Superior temporal gyrus (tissue), 1 donor: ENCODE measurements around the gene DNAJC24.
"Not testable (repeated sequence)": the region's sequence is repeated elsewhere in the genome, so short reads cannot be mapped to it uniquely, and the experiment has no call there.

Source experiments
- DNase-seq: peaks from one replicate; pipeline ENCODE4 v3.0.0-alpha.2; 2016; ENCODE audit errors: extremely low spot score

Gene DNAJC24, protein sequence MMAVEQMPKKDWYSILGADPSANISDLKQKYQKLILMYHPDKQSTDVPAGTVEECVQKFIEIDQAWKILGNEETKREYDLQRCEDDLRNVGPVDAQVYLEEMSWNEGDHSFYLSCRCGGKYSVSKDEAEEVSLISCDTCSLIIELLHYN

DNA sequence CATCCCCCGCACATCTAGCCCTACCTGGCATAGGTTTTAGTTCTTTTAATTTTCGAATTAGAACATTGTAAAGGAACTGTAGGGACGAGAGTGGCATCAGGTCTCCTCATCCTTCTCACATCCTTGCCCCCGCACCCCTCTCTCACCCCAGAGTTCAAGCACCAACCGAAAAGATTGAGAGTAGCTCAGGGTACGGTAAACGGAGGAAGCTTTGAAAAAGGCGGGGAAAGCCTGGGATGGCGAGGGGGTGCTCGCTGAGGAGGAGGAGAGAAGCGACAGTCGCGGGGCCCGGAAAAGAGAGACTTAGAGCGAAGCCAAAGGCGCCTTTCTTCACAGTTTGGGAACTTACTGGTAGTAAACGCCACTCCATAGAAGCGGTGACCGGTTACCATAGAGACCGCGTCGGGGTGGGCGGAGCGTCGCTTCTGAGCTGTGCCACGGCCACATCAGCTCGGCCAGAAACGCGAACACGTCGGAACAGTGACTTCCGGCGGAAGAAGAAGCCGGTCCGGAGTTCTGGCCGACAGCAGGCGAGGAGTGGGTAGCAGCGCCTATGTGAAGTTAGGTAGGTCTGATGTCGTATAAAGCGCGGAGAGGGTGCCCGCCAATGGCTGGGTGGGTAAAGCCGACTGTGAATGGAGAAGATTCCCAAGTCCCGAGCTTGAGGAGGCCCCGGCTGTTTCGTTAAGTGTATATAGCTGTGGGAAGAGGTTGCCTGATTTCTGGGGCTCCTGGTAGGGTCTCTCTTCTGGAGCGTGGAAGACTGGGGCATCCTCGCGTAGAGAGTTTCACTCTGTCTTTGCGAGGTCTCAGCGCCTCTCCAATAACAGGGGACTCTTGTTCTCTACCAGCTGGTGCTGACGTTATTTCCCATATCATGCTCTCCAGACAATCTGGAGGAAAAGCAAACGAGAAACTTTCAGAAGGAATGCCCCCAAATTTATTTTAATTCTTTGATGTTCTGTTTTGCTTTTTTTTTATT lies at the start of gene DNAJC24, which contains the start of gene DCDC1:
TSS of gene DNAJC24 (plus strand) at position 513 of the 982 bp plus-strand sequence. CDS start 889 bp downstream, outside the sequence.
TSS of gene DCDC1 (minus strand) at position 392 of the 982 bp plus-strand sequence. CDS start 41,459 bp downstream, outside the sequence.
- peak; percentile 96 for DNase-seq

DNA sequence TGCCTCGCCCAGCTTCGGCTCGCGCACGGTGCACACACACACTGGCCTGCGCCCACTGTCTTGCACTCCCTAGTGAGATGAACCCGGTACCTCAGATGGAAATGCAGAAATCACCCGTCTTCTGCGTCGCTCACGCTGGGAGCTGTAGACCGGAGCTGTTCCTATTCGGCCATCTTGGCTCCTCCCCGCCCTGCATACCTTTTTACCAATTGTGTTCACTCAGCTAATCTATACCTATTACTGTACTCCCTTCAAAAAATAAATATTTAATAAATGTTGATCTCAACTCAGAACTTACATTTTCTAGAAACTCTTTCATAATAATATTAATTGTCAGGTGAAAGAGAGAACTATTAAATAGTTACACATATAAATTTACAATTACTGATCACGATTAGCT lies 48.2 kb upstream of the DNAJC24 start:
- DNase-seq, result not testable (repeated sequence)

DNA sequence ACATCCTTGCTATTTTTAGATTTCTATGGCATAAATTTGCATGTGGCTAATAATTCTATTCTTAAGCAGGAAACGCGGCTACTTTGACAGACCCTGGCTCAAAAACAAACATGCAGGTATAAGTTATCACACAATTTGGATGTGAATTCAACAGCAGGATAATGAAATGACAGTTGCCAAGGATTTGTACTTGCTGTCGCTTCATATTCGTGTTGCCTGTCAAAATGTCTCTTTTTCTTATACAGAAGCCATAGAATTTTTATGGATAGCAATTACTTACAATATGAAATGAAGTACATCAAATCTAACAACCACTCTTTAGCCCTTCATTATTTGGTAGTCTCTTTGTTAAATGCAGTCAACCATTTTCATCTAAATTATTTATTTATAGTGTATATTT lies 46.5 kb upstream of the DNAJC24 start:
- DNase-seq, result no peak

DNA sequence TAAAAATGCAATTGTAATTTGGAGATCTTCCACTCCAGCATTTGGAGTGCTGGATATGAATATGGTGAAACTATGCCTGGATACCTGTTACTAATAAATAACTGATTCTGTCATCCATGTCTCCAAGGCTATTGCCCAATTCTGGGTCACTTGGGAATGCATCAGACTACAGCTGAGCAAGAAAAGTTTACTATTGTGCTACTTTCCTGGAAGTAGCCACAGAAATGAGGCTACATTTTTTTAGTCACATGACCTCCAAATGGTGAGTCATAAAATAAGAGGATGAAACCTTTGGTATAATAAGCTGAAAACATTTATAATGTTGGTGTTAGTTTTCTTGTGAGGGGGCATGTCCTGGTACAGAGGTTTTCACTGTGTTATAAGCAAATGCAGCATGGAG lies 44.5 kb upstream of the DNAJC24 start:
- DNase-seq, result no peak

DNA sequence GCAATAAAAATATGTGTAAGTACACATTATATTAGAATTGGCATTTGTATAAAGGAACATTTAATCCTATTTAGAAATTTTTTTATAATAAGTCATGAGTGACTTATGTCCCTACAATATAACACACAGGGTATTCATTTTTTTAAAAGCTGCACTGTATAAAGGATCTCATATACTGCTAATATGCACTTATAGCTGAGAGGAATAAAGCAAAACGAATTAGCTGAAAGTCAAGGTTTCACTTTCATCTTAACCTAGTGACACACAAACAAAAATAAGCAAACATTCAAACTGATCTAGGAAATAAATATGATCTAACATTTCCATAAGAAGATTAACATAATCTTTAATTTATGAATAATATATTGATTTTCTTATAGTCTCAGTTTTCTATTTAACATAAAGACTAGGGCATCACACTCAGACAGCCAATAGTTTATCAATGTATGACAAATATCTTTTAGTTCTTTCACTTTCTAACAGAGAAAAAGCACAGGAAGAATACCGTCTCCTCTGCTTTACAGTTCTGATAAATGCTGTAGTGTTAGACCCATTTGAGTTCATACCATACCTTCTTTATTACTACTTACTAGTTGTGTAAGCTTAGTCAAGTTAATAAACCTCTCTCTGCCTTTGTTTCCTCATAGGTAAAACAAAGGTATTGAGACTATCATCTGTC lies 43.1 kb upstream of the DNAJC24 start:
- DNase-seq, result no peak

DNA sequence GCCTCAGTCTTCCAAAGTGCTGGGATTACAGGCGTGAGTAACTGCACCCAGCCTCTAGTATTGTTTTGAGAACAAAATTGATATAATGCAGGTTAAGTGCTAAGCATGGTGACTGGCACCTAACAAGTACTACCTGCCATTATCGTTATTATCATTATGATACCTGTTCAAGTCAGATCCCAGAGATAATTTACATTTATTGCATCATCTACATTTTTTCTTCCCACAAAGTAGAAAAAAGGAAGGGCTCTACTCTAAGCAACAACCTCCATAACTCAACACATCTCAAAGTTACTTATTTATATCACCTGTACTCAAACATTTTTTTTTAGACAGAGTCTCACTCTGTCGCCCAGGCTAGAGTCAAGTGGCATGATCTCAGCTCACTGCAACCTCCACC lies 42.2 kb upstream of the DNAJC24 start:
- DNase-seq, result no peak

DNA sequence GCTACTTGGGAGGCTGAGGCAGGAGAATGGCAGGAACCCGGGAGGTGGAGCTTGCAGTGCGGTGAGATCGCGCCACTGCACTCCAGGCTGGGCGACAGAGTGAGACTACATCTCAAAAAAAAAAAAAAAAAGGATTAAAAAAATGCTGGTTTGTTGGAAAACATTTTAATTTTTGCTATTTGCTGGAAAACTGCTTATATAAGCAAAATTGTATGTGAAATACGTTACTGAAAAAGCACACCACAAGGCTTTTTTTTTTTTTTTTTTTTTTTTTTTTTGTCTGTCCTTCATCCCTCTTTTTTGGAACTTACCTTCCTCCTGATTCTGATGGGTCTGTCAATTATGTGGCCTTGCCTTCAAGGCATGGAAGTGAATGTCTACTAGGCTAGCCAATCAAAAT lies 41.0 kb upstream of the DNAJC24 start:
- no peak for DNase-seq

DNA sequence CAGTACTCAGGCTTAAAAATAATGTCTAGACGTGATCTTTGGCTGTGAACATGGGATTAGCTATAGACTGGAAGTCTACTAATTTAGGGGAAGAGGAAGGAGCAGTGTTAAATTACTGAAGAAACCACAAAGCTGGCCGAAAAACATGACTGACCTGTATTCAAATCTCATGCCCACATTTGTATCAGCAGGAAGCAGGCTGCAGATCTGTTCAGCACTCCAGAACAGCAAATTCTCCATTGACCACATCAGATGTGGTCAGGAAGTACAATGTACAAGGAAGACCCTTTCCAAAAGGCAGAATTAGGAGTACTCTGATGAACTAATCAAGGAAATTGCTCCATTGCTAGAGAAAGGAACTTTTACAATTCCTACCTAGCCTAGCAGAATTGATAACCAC lies 31.9 kb upstream of the DNAJC24 start:
- no peak for DNase-seq

DNA sequence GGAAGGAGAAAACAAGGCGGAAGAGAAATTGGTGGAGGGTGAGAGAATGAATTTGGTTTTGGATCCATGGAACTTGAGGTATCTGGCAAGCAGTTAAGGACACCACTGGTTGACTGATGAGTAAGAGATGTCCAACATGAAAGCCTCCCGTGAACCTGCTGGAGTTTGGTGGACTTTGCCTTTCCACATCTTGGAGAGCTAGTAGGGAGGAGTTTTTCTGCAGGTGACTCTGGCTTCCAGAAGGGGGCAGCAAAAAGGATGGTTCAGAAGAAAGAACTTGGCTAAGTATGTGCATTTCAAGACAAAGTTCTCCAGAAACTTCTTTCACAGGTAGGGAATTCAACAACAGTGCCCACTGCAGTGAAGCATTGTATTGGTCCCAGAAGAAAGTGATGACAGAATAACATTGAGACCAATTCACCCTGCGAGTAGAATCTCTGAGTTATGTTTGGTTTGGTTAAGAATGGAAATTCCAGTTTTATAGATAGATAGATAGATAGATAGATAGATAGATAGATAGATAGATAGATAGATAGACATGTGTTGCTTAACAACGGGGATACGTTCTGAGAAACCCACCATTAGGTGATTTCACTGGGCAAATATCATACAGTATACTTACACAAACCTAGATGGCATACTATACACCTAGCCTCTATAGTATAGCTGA lies 28.6 kb upstream of the DNAJC24 start:
- no peak for DNase-seq

DNA sequence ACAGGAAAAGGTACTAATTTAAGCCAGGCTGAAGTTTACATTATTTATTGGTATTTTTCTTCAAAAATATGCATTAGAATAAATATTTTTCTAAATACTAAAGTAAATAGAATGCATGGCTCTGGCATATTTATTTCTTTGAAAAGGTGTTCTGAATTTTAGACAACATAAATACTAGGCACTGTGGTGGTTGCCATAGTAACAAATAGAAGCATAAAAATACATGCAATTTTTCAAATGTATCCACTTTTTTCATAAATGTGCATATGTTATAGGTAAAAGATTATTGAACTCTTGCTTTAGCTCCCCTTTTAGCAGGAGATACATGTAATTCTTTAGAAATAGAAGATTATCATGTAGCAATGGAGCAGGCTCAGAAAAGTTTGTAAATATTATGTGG lies 18.5 kb upstream of the DNAJC24 start:
- no peak for DNase-seq

DNA sequence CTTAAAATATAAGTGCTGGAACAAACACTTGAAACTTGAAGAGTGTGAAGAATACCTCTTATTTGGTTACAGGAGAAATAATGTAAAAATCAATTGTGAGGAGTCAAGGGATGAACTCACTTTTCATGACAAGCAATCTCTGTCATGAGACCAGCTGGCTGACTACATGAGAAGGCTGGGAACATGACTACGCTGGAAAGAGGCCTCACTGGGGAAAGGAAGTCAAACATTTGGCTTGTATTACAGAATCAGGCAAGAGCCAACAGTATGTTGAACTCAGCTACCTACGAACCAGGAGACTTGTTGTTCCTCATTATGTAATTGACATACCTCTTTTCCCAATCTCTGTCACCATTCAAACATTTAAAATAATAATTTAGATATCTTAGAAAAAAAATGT lies 14.5 kb upstream of the DNAJC24 start:
- peak; percentile 1 for DNase-seq

DNA sequence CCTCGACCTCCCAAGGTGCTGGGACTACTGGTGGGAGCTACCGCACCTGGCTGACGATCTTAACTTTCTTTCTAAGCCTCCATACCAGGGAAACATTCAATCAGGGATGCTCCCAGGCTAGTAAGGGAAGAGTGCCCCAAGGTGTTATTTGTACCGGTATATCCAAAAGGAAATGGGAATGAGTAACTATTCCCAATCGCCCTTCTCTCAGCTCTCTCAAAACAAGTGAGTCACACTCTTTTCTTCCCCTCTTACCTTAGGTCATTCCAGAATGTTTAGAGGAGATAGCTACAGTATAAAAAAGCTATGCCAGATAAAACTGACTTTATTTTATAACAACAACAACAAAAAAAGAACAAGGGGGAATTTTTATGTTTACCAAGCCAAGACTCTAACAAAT lies 13.8 kb upstream of the DNAJC24 start:
- no peak for DNase-seq

DNA sequence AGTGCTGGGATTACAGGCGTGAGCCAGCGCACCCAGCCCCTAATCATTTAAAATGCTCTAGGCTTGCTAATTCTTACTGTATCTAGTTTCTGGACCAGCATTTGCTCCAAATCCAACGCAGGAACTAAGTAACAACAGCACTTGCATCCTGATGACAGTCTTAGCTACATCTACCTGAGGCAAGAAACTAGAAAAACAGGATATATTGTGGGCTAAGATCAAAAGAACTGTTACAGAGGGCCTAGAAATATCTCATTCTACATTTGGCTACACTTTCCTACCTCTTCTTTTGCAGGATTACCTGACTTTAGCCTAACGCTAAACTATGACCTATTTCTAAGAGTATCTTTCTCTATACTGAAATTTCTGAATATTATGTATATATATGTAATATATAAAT lies 7.9 kb upstream of the DNAJC24 start:
- DNase-seq, result no peak

DNA sequence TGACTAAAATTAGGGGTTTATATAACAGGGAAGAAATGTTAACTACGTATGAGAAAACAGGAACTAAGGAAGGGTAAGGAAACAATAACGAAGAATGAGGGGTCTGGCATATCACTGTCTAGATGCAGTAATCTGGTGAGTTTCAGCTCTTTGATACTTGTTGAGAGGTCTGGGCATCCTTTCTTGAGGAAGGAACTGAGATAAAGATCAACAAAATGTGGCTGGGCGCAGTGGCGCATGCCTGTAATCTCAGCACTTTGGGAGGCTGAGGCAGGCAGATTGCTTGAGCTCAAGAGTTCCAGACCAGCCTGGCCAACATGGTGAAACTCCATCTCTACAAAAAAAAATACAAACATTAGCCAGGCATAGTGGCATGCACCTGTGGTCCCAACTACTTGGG lies 2.9 kb upstream of the DNAJC24 start:
- DNase-seq, result no peak

DNA sequence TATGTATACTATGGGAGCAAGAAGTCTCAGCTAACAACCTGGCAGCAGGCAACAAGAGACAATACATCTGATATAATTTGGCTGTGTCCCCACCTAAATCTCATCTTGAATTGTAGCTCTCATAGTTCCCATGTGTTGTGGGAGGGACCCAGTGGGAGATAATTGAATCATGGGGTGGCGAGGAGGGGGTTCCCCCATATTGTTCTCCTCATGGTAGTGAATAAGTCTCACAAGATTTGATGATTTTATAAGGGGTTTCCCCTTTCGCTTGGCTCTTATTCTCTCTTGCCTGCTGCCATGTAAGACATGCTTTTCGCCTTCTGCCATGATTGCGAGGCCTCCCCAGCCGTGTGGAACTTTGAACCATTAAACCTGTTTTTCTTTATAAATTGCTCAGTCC lies 6.2 kb downstream of the DNAJC24 start:
- DNase-seq, result no peak

DNA sequence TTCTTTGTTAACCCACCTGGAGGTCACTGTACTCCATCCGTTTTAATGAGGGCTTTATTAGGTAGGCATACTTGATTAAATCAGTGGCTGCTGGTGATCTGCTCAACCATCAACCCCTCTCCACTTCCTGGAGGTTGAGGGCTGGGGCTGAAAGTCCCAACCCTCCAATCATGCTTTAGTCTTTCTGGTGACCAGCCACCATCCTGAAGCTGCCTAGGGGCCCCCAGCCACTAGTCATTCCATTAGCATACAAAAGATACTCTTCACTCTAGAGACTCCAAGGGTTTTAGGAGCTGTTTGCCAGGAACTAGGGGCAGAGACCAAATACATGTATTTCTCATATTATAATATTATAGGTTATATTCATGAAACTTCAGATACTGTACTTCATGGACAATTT lies 13.5 kb downstream of the DNAJC24 start:
- no peak for DNase-seq

DNA sequence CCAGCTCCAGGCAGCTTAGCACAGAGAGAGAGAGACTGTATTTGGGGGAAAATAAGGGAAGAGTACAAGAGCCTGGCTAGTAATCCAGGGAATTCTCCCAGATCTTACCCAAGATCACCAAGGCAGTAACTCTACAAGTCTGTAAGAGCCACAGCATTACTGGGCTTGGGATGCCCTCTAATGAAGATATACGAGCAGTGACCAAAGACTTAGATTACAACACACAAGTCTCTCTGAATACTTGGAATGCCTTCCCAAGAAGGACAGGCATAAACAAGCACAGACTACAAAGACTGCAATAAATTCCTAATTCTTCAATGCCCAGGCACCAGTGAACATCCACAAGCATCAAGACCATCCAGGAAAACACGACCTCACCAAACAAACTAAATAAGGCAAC lies 17.7 kb downstream of the DNAJC24 start:
- no peak for DNase-seq

DNA sequence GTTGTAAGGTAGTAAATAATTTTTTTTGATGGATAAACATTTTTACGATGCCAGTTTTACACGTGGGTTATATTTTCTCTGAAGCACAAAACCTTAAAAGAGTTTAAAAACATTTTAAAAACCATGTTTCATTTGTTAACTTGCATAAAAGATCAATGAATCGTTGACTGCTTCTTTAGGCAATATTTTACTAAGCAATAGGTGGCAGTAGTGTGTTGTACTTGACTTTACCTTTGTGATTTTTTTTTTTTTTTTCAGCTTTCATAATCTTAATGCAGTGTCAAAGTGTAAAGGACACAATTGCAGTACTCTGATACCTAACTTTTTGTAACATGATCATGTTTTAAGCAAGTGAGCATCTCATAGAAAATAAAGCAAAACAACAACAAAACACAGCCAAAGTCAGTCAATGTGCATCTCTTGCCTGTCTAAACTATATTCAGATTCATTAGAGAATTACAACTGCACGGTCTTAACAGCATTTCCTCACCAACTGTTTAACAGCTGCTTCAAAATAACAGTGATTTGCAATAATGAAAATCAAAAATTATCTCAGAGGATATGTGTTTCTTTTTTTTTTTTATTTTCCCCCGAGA lies 27.7 kb downstream of the DNAJC24 start:
- DNase-seq, result peak; percentile 77

DNA sequence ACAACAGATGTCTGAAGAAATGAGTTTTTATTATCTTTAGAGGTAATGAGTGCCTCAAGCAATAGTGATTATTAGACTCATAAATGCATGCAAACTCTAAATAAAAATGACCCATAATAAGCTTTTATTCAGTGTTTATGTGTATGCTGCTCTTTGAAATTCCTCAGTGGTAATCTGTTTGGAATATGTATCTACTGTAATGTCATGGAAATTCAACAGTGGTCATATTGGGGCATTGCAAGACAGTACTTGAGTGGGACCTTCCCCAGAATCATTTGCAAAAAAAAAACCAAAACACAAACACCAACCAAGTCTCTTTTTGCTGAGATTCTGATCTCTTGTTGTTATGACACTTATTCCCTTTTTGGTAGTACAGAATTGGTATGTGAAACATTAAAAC lies 35.0 kb downstream of the DNAJC24 start:
- DNase-seq, result no peak

DNA sequence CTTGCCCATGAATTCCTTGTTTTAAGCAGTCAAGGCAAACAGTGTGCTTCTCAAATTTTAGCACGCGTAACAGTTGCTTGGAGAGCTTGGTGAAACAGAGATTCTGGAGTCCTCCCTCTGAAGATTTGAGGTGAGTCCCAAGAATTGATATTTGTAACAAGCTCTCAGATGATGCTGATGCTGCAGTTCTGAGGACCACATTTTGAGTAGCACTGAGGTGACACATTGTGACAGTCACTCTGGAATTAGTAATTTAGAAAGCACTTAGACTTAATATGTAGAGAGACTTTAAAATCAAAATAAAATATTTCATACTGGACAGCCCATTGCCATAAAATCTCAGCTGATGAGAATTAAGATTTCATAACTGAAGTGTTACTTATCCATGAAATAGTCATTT lies 38.5 kb downstream of the DNAJC24 start:
- no peak for DNase-seq

DNA sequence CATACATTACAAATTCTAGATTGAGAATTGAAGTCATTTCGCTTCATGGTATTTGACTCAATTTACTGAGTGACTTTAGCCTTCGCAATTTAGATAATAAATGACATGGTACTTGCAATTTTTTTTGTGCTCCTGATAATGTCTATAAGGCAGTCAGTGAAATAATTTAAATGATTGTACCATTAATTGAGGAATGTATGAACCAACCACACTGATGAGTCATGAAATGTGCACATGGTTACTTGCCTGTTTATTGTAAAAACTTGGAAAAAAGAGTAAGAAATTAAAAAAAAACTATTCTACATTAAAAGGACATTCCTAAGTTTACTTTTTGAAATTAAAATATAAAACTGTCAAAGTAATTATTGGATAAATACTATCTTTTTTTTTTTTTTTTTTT lies 43.3 kb downstream of the DNAJC24 start:
- DNase-seq, result no peak

DNA sequence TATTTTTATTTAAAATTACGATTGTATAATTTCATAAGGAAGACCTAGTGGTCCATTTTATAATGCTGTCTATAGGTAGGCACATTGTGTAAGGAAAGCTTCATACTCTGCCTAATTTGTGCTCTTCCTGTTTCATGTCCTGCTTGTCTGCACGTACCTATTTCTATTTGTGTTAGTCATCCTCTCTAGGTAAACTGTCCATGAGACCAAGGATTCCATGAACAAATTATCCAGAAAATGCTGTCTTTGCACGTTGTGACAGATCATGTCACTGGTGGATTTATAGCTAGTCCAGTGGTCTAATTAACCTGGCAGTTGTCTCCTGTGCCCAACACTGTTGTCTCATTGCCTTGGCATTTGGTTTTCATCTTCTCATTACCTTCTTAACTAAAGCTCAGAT lies 44.7 kb downstream of the DNAJC24 start:
- no peak for DNase-seq
